ENCODE results near the gene ASPHD2.
"Not testable (repeated sequence)": the region's sequence is repeated elsewhere in the genome, so short reads cannot be mapped to it uniquely, and the experiment has no call there.

Gene ASPHD2

DNA sequence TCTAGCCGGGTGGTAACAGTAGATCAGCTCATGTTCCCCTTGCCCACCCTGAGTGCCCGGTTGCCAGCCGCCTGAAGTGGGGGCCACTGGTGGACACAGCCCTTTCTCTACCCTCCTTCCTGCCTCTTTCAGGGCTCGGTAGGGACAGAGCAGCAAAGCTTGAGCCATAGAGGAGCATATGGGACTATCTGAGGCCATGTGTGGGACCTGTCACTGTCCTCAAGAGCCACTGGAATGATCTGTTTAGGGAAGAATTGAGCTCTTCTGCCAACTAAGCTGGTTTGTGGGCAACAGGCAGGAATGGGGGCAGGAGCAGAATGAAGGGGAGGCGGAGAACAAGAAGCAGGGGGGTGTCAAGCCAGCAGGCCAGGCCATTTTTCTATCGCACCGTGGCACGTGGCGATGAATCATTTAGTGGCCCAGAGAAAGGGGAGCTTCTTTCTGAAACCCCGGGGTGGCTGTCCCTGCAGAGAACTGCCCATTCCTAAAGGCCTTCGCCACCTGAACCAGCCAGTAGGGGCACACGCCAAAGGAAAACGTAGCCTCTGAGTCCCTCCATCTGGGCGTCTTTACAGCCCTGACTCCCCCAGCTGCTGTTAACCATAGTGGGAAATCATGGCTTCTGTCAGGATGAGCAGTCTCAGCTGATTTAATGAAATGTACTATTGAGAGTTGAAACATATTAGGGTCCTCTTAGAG is 8.8 kb downstream of the ASPHD2 start:
- Histone ChIP-seq H3K4me3 (ENCODE audit: low read length) (no peak overlapping the region), H3K36me3 (ENCODE audit: insufficient read depth, low read length) (no peaks in the 10 kb centered on the region), H3K9me3 (replicated peaks; ENCODE audit: low read length) (no peaks in the 10 kb centered on the region), H3K27me3 (ENCODE audit: control insufficient read depth, insufficient read depth, low read length) (no peaks in the 10 kb centered on the region), H3K4me1 (ENCODE audit: control insufficient read depth, insufficient read depth, low read length) (peaks cover 3% of the 10 kb centered on the region), H3K4me2 (ENCODE audit: low read length) (no peak overlapping the region), H3K9ac (ENCODE audit: low read depth, low read length) (no peak overlapping the region)

DNA sequence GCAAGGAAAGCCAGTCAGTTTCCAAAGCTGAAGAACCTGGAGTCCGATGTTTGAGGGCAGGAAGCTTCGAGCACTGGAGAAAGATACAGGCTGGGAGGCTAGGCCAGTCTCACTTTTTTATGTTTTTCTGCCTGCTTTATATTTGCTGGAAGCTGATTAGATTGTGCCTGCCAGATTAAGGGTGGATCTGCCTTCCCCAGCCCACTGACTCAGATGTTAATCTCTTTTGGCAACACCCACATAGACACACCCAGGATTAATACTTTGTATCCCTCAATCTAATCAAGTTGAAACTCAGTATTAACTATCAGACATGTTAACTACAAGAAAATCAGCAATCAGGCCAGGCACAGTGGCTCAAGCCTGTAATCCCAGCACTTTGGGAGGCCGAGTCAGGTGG is 9.7 kb downstream of the ASPHD2 start:
- not testable (repeated sequence) for H3K4me1 ChIP-seq (ENCODE audit: control insufficient read depth, insufficient read depth, low read length); H3K27me3 ChIP-seq (ENCODE audit: control insufficient read depth, insufficient read depth, low read length); H3K4me2 ChIP-seq (ENCODE audit: low read length); H3K36me3 ChIP-seq (ENCODE audit: insufficient read depth, low read length); H3K4me3 ChIP-seq (ENCODE audit: low read length); H3K9ac ChIP-seq (ENCODE audit: low read depth, low read length); H3K9me3 ChIP-seq (replicated peaks; ENCODE audit: low read length)

DNA sequence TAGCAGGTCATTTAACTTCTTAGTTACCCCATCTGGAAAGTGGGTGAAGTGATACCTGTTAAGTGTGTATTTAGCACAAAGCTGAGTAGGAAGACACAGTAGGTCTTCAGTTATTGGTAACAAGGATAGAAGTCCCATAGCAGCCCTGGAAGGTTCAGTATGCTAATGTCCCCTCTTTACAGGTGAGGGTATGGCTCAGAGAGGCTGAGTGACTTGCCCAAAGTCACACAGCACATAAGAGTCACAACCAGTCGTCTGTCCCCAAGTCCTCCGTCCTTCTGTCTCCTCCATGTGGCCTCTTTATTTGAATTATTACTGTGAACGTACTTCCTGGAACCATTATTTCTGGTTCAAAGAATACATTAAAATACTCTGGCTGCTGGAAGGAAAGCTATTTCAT is 10.5 kb downstream of the ASPHD2 start:
- H3K9me3 ChIP-seq (replicated peaks; ENCODE audit: low read length) = no peaks in the 10 kb centered on the region
- H3K4me1 ChIP-seq (ENCODE audit: control insufficient read depth, insufficient read depth, low read length) = peaks cover 3% of the 10 kb centered on the region
- H3K9ac ChIP-seq (ENCODE audit: low read depth, low read length) = no peak overlapping the region
- no peak overlapping the region for H3K4me3 ChIP-seq (ENCODE audit: low read length)
- H3K27me3 ChIP-seq (ENCODE audit: control insufficient read depth, insufficient read depth, low read length) = no peaks in the 10 kb centered on the region
- H3K4me2 ChIP-seq (ENCODE audit: low read length) = no peak overlapping the region
- H3K36me3 ChIP-seq (ENCODE audit: insufficient read depth, low read length) = no peaks in the 10 kb centered on the region

DNA sequence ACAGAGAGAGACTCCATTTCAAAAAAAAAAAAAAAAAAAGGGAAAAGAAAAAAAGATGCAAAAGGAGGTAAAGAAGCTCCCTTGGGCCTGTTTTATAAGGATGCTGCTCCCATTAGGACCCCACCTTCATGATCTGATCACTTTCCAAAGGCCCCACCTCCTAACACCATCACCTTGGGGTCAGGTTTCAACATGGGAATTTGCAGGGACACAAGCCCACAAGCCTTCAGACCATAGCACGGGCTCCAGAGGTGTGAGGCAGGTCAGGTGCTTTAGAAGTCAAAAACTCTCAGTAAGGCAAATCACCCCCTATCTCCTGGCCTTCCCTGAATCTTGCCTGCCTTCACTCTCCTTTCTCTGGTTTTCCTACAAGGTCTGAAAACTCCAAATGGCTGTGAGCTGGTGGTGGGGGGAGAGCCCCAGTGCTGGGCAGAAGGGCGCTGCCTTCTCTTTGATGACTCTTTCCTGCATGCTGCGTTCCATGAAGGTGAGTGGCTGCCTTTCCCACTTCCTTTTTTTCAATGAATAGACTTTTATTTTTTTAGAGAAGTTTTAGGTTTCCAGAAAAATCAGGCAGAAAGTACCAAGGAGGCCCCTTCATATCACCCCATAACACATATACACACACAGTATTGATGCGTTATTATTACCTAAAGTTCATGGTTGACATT is 13.2 kb downstream of the ASPHD2 start:
- no peak overlapping the region for H3K4me3 ChIP-seq (ENCODE audit: low read length)
- H3K36me3 ChIP-seq (ENCODE audit: insufficient read depth, low read length) = no peaks in the 10 kb centered on the region
- no peak overlapping the region for H3K9ac ChIP-seq (ENCODE audit: low read depth, low read length)
- H3K4me1 ChIP-seq (ENCODE audit: control insufficient read depth, insufficient read depth, low read length) = peaks cover 3% of the 10 kb centered on the region
- H3K4me2 ChIP-seq (ENCODE audit: low read length) = no peak overlapping the region
- H3K27me3 ChIP-seq (ENCODE audit: control insufficient read depth, insufficient read depth, low read length) = peaks cover 4% of the 10 kb centered on the region
- H3K9me3 ChIP-seq (replicated peaks; ENCODE audit: low read length) = no peaks in the 10 kb centered on the region

DNA sequence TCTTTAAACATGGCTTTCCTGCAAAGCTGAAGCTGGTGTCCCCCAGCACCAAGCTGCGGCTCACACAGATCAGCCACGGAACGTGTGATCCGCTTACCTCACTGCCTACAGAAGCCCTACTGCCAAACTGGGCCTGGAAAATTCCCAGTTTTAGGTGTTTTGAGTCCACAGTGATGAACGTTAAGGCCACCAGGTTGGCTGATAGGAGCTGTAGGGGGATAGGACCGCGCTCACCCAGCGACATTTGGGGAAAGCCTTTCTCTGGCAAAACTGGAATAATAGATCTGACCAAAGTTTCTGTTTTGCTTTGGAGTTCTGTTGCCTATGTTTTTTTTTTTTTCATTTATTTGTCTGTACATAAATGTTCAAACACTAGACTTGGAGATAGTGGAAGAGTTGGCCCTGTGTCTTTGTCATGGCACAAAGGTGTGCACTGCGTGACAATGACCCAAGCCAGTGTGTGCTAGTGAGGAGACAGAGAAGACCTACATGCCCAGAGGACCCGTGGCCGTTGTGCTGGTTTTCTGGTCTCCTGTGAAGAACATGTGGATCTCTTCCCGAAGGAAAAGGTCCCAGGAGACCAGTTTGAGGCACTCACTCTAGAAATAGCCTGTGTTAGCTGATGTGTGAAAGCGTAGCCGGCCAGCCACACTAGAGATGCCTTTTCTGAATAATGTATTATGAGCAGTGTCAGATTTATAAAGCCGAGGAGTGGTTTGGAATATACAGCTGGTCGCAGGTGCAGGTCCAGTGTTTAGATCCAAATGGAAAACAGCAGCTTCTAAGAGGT is 15.0 kb downstream of the ASPHD2 start:
- H3K9me3 ChIP-seq (replicated peaks; ENCODE audit: low read length) = no peaks in the 10 kb centered on the region
- H3K4me2 ChIP-seq (ENCODE audit: low read length) = no peak overlapping the region
- H3K4me3 ChIP-seq (ENCODE audit: low read length) = no peak overlapping the region

DNA sequence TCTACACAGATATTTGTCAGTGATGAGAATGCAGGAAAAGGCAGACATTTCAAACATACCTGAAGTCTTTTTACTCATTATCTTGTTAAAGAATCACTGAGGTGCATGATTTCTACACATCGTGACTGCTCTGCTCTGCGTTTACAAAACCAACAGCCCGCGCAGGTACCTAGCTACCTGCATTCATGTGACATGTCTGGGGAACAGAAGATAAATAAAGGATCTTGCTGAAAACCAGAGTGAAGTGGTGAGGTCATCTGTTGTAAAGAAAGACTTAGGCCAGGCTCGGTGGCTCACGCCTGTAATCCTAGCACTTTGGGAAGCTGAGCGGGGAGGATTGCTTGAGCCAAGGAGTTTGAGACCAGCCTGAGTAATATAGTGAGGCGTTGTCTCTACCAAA is 15.7 kb downstream of the ASPHD2 start:
- no peaks in the 10 kb centered on the region for H3K9me3 ChIP-seq (replicated peaks; ENCODE audit: low read length)
- H3K36me3 ChIP-seq (ENCODE audit: insufficient read depth, low read length) = peaks cover 2% of the 10 kb centered on the region
- H3K4me2 ChIP-seq (ENCODE audit: low read length) = no peak overlapping the region
- H3K9ac ChIP-seq (ENCODE audit: low read depth, low read length) = no peak overlapping the region
- no peak overlapping the region for H3K4me3 ChIP-seq (ENCODE audit: low read length)
- peaks cover 4% of the 10 kb centered on the region for H3K27me3 ChIP-seq (ENCODE audit: control insufficient read depth, insufficient read depth, low read length)
- H3K4me1 ChIP-seq (ENCODE audit: control insufficient read depth, insufficient read depth, low read length) = no peaks in the 10 kb centered on the region

More for the DNA sequence above, 15.0 kb downstream of the ASPHD2 start:
- peaks cover 4% of the 10 kb centered on the region for H3K27me3 ChIP-seq (ENCODE audit: control insufficient read depth, insufficient read depth, low read length)
- H3K4me1 ChIP-seq (ENCODE audit: control insufficient read depth, insufficient read depth, low read length) = no peaks in the 10 kb centered on the region
- H3K36me3 ChIP-seq (ENCODE audit: insufficient read depth, low read length) = no peaks in the 10 kb centered on the region
- no peak overlapping the region for H3K9ac ChIP-seq (ENCODE audit: low read depth, low read length)

DNA sequence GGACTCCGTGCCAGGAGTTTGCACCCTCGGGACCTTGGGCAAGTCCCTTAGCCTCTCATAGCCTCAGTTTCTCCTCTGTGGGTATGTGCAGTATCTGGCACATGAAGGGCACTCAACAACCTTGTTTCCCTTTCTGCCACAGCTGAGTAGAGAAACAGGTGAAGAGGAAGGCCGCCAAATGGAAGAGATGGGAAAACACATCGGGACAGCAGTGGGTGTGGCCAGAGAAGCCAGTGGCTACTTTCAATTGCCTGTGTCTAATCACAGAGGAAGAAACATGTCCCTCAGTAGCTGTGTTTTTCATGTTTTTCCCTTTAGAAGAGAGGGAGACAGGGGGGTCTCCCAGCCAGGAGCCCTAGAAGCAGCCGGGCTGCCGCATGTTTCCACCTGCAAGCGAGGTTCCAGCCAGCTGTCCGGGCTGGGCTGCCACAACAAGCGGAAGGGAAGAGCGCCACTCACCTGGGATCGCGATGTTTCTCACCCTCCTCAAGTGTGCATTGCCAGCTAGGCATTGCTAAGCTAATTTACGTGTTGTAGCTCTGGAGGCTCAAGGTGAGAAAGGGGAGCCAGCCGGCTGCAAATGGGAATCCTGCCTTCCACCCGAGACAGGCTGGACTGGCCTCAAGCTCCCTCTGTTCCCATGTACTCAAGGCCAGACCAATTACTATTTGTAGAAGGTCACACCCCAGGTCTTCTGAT is 16.7 kb downstream of the ASPHD2 start:
- H3K9me3 ChIP-seq (replicated peaks; ENCODE audit: low read length) = no peaks in the 10 kb centered on the region
- H3K9ac ChIP-seq (ENCODE audit: low read depth, low read length) = no peak overlapping the region
- H3K4me1 ChIP-seq (ENCODE audit: control insufficient read depth, insufficient read depth, low read length) = no peaks in the 10 kb centered on the region
- H3K27me3 ChIP-seq (ENCODE audit: control insufficient read depth, insufficient read depth, low read length) = peaks cover 4% of the 10 kb centered on the region
- H3K36me3 ChIP-seq (ENCODE audit: insufficient read depth, low read length) = peaks cover 3% of the 10 kb centered on the region
- H3K4me2 ChIP-seq (ENCODE audit: low read length) = no peak overlapping the region
- no peak overlapping the region for H3K4me3 ChIP-seq (ENCODE audit: low read length)

DNA sequence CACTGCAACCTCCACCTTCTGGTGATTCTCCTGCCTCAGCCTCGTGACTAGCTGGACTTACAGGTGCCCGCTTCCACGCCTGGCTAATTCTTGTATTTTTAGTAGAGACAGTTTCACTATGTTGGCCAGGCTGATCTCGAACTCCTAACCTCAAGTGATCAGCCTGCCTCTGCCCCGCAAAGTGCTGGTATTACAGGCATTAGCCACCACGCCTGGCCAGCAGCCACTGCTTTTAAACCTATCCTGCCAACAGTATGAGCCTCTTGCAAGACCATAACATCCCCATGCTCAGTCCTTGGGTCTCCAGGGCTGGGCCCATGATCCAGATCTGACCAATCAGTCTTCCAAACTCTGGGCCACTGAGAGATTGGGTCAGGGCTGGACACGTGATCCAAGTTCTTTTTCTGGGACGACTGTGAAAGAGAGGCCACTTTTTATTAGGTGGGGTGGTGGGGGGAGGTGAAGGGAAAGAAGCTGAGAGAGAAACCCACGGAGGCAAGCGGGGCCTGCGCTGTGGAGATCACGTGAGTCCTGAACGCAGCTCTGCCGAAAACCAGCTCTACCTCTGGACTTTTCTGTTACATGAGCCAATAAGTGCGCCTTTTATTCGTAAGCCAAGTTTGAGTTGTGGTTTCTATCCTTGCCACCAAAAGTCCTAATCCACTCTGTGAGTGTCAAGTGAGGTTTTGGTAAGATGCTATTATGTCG is 17.9 kb downstream of the ASPHD2 start:
- no peak overlapping the region for H3K9ac ChIP-seq (ENCODE audit: low read depth, low read length)
- peaks cover 14% of the 10 kb centered on the region for H3K36me3 ChIP-seq (ENCODE audit: insufficient read depth, low read length)
- no peaks in the 10 kb centered on the region for H3K4me1 ChIP-seq (ENCODE audit: control insufficient read depth, insufficient read depth, low read length)
- peaks cover 4% of the 10 kb centered on the region for H3K27me3 ChIP-seq (ENCODE audit: control insufficient read depth, insufficient read depth, low read length)
- H3K4me3 ChIP-seq (ENCODE audit: low read length) = no peak overlapping the region
- no peak overlapping the region for H3K4me2 ChIP-seq (ENCODE audit: low read length)
- H3K9me3 ChIP-seq (replicated peaks; ENCODE audit: low read length) = no peaks in the 10 kb centered on the region

DNA sequence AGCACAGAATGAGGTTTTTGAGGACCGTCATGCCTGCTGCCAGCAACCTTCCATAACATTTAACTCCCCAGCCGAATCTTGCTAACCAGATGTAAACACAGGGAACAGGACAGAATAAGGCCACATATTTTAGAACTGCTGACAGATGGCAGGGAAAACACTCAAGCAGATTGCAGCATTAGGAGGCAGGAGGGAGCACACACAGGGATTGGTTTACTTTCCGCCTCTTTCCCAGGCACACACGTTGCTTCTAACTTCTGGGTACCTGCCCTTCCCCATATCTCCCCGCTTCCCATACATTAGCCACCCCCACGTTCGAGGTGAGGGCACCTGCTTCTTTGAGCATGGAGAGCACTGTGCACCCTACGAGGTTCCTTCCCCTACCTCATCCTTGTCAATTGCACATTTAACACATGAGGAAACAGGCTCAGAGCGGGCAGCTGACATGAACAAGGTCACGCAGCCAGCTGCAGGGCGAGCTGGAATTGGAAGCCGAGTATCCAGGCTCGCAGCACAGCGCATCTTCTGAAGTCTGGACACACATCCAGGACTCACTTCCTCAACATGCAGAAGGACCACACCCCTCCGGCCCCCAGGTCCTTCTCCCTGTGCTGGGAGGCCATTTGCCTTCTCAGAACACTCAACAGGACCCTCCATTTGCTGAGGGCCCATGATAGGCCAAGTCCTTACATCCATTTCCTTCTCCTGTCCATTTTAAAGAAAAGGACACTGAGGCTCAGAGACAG is 18.7 kb downstream of the ASPHD2 start:
- Histone ChIP-seq H3K4me1 (ENCODE audit: control insufficient read depth, insufficient read depth, low read length) (no peaks in the 10 kb centered on the region), H3K4me3 (ENCODE audit: low read length) (no peak overlapping the region), H3K36me3 (ENCODE audit: insufficient read depth, low read length) (peaks cover 17% of the 10 kb centered on the region)

DNA sequence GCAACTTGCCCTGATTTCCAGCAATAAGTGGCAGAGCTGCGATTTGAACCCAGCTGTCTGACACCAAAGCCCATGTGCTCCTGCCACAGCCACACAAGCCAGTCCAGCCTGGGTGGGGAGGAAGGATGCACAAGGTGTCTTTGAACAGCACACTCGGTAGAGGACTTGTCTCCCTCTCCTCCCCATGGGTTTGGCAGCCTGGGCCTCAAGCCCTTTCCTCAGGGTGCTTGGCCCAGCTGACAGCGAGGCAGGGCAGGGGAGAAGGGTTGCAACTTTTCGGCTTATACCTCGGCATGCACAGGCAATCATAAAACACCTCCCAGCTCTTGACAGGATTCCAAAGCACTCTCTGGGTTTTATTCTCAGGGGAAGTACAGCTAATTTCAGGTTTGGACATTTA is 19.3 kb downstream of the ASPHD2 start:
- H3K36me3 ChIP-seq (ENCODE audit: insufficient read depth, low read length) = peaks cover 22% of the 10 kb centered on the region
- peaks cover 4% of the 10 kb centered on the region for H3K27me3 ChIP-seq (ENCODE audit: control insufficient read depth, insufficient read depth, low read length)
- no peaks in the 10 kb centered on the region for H3K9me3 ChIP-seq (replicated peaks; ENCODE audit: low read length)
- H3K4me3 ChIP-seq (ENCODE audit: low read length) = no peak overlapping the region
- no peaks in the 10 kb centered on the region for H3K4me1 ChIP-seq (ENCODE audit: control insufficient read depth, insufficient read depth, low read length)
- H3K4me2 ChIP-seq (ENCODE audit: low read length) = no peak overlapping the region
- H3K9ac ChIP-seq (ENCODE audit: low read depth, low read length) = no peak overlapping the region

More for the DNA sequence above, 18.7 kb downstream of the ASPHD2 start:
- Histone ChIP-seq H3K9me3 (replicated peaks; ENCODE audit: low read length) (no peaks in the 10 kb centered on the region), H3K9ac (ENCODE audit: low read depth, low read length) (no peak overlapping the region), H3K27me3 (ENCODE audit: control insufficient read depth, insufficient read depth, low read length) (peaks cover 4% of the 10 kb centered on the region), H3K4me2 (ENCODE audit: low read length) (no peak overlapping the region)

Data from skeletal muscle satellite cell (primary cell).